ENCODE results near the gene RTL10.

- TF ChIP-seq REST (IDR thresholded peaks at IDR 0.05; ENCODE audit: low read depth) (no peak), TAF1 (IDR thresholded peaks at IDR 0.05; ENCODE audit: low read depth) (no peak), TCF12 (IDR thresholded peaks at IDR 0.05; ENCODE audit: low read depth) (no peak), CEBPB (IDR thresholded peaks at IDR 0.05) (no peak), TEAD4 (IDR thresholded peaks at IDR 0.05) (no peak), RAD21 (IDR thresholded peaks at IDR 0.05; ENCODE audit: low read depth) (no peak), NFIC (IDR thresholded peaks at IDR 0.05) (no peak), MAX (IDR thresholded peaks at IDR 0.05) (no peak), CREB1 (IDR thresholded peaks at IDR 0.05; ENCODE audit: low read depth) (no peak), EP300 (IDR thresholded peaks at IDR 0.05; ENCODE audit: borderline replicate concordance) (no peak), YY1 (IDR thresholded peaks at IDR 0.05; ENCODE audit: low read depth) (no peak)
Measured at GRCh38 chr22:19863571-19863970, 8.9 kb upstream of the RTL10 start.

Measured in Ishikawa (cell line).